ENCODE data around the gene DAD1.
"Not testable (repeated sequence)": the region's sequence is repeated elsewhere in the genome, so short reads cannot be mapped to it uniquely, and the experiment has no call there.

DAD1 gene

GRCh38 chr14:22549981-22550673 lies 38.9 kb downstream of the DAD1 start:
- peak; percentile 83 for DNase-seq

- no peak for DNase-seq
These were observed 39.6 kb downstream of the DAD1 start for GRCh38 chr14:22549324-22549962.

GRCh38 chr14:22547948-22548750 lies 40.9 kb downstream of the DAD1 start:
- DNase-seq: no peak

- no peak for DNase-seq
These were observed 41.6 kb downstream of the DAD1 start for GRCh38 chr14:22547313-22547947.

- DNase-seq: no peak
These were observed 42.3 kb downstream of the DAD1 start for GRCh38 chr14:22546722-22547071.

- DNase-seq: no peak
These were observed 42.9 kb downstream of the DAD1 start for GRCh38 chr14:22545842-22546721.

GRCh38 chr14:22544881-22545420 lies 44.1 kb downstream of the DAD1 start:
- DNase-seq: no peak

GRCh38 chr14:22544406-22544805 lies 44.6 kb downstream of the DAD1 start:
- no peak for DNase-seq

GRCh38 chr14:22543570-22544357 lies 45.3 kb downstream of the DAD1 start:
- DNase-seq: not testable (repeated sequence)

- DNase-seq: no peak
These were observed 46.7 kb downstream of the DAD1 start for GRCh38 chr14:22542360-22542759.

GRCh38 chr14:22541721-22542120 lies 47.3 kb downstream of the DAD1 start:
- no peak for DNase-seq

- DNase-seq: no peak
These were observed 48.1 kb downstream of the DAD1 start for GRCh38 chr14:22540811-22541360.

- DNase-seq: no peak
These were observed 48.7 kb downstream of the DAD1 start for GRCh38 chr14:22540293-22540692.

- no peak for DNase-seq
These were observed 49.2 kb downstream of the DAD1 start for GRCh38 chr14:22539831-22540230.

GRCh38 chr14:22538671-22539228 lies 50.3 kb downstream of the DAD1 start:
- no peak for DNase-seq

GRCh38 chr14:22537436-22538310 lies 51.4 kb downstream of the DAD1 start:
- no peak for DNase-seq

- DNase-seq: peak; percentile 93
These were observed 52.1 kb downstream of the DAD1 start for GRCh38 chr14:22536853-22537338.

GRCh38 chr14:22535916-22536315 lies 53.1 kb downstream of the DAD1 start:
- no peak for DNase-seq

GRCh38 chr14:22535126-22535525 lies 53.9 kb downstream of the DAD1 start:
- DNase-seq: no peak
